ENCODE measurements around the gene ZNF462. TPM values are rescaled to one million over a fixed set of nuclear protein-coding genes. Genes with fewer than 3 reads are reported as not detected.
A peak's percentile ranks its signal among the peaks of the same experiment; 100 is the strongest.

ZNF462 gene
- total RNA-seq, 3 donors from 2014 or later (not counting 1 experiment from before 2014, with no cell fraction given): 0.33 to 0.93 (median 0.35) TPM

DNA sequence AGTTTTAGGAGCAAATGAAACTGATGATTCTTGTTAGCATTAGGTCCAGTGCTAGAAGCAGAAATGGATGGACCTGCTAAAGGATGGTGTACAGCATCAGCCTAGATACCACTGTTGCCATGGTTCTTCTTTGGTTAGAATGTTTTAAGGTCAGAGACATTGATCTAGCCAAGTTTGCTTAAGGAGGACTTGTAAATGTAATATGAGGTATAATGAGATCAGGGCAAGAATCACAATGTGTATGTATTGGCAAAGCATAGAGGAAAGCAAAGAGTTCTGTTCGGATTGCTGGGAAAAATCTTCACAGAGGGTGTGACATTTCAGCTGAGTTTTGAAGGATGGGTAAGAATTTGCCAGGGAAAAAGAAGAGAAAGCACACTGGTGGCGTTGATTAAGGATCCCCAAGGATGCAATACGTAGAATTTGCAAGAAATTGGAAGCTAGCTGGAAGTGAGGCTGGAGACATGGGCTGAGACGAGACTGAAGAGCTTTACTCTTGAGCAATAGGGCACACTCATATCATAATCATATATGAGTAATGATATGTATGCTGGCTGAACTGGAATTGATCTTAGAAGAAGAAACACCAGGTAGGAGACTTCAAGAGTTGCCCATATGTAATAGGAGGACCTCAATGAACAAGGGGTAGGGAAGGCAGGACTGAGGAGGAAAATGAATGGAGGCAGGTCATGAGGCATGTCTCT lies 102.0 kb downstream of the ZNF462 start:
- H3K36me3 Mint-ChIP-seq: no peaks in the 10 kb centered on the region
- 92% methylated on average over 3 of the region's 4 CpGs for WGBS (ENCODE audit: insufficient coverage)
- DNase-seq (no peak), ATAC-seq (no peak)
- peaks cover 6% of the 10 kb centered on the region for H3K4me1 ChIP-seq (ENCODE audit: control insufficient read depth, insufficient read depth, low read length)
- H3K4me1 Mint-ChIP-seq: peaks cover 0 to 5% of the 10 kb centered on the region in 2 donors
- TF ChIP-seq, protein P1, sequence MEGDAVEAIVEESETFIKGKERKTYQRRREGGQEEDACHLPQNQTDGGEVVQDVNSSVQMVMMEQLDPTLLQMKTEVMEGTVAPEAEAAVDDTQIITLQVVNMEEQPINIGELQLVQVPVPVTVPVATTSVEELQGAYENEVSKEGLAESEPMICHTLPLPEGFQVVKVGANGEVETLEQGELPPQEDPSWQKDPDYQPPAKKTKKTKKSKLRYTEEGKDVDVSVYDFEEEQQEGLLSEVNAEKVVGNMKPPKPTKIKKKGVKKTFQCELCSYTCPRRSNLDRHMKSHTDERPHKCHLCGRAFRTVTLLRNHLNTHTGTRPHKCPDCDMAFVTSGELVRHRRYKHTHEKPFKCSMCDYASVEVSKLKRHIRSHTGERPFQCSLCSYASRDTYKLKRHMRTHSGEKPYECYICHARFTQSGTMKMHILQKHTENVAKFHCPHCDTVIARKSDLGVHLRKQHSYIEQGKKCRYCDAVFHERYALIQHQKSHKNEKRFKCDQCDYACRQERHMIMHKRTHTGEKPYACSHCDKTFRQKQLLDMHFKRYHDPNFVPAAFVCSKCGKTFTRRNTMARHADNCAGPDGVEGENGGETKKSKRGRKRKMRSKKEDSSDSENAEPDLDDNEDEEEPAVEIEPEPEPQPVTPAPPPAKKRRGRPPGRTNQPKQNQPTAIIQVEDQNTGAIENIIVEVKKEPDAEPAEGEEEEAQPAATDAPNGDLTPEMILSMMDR (IDR thresholded peaks at IDR 0.05): no peak
- no peaks in the 10 kb centered on the region for H3K27me3 ChIP-seq (ENCODE audit: control insufficient read depth, insufficient read depth, low read length)
- H3K9me3 ChIP-seq (ENCODE audit: control insufficient read depth, insufficient read depth, low read length): no peaks in the 10 kb centered on the region
- intact Hi-C loops (cut with micrococcal nuclease): no loop called here
- no peaks in the 10 kb centered on the region for H3K27me3 Mint-ChIP-seq (ENCODE audit: low read depth in 2 of 2)
- no peak overlapping the region for H3K27ac Mint-ChIP-seq
- peaks cover 0 to 2% of the 10 kb centered on the region in 2 donors for H3K9me3 Mint-ChIP-seq
- no peak overlapping the region for H3K4me3 ChIP-seq (ENCODE audit: low read length)
- peak overlapping the region; percentile 26 for H3K27ac ChIP-seq (ENCODE audit: low read length)
- no peak overlapping the region for H3K4me3 Mint-ChIP-seq
- no peaks in the 10 kb centered on the region for H3K36me3 ChIP-seq (ENCODE audit: control insufficient read depth, insufficient read depth, low read length)

DNA sequence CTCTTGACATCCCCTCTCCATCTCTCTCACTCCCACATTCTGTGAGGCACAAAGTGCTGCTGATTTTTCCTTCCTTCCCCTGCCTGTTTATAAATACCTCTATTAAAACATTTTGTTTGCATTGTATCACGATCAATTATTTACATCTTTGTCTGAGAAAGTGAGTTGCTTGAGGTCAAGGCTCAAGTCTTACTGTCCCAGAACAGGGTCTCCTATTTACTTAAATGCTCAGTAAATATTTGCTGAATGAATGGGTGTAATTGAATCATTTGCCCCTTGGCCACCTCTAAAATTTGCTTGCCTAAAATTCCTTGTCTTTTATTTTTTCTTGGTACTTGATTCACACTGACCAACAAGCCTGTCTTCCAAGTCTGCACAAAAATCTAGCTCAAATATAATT lies 103.5 kb downstream of the ZNF462 start:
- ATAC-seq (no peak), DNase-seq (no peak)
- intact Hi-C loops (cut with micrococcal nuclease): no loop called here
- Mint-ChIP-seq H3K4me1 (peaks cover 0 to 5% of the 10 kb centered on the region in 2 donors), H3K27ac (no peak overlapping the region), H3K36me3 (no peaks in the 10 kb centered on the region), H3K4me3 (no peak overlapping the region), H3K27me3 (ENCODE audit: low read depth in 2 of 2) (no peaks in the 10 kb centered on the region), H3K9me3 (peaks cover 0 to 2% of the 10 kb centered on the region in 2 donors)
- Histone ChIP-seq H3K27ac (ENCODE audit: low read length) (no peak overlapping the region), H3K9me3 (ENCODE audit: control insufficient read depth, insufficient read depth, low read length) (no peaks in the 10 kb centered on the region), H3K4me1 (ENCODE audit: control insufficient read depth, insufficient read depth, low read length) (peaks cover 6% of the 10 kb centered on the region), H3K4me3 (ENCODE audit: low read length) (no peak overlapping the region), H3K36me3 (ENCODE audit: control insufficient read depth, insufficient read depth, low read length) (no peaks in the 10 kb centered on the region), H3K27me3 (ENCODE audit: control insufficient read depth, insufficient read depth, low read length) (no peaks in the 10 kb centered on the region)
- WGBS (ENCODE audit: insufficient coverage): no CpG with 5 or more reads among the region's 1 CpG
- TF ChIP-seq, protein P1 (IDR thresholded peaks at IDR 0.05): no peak

DNA sequence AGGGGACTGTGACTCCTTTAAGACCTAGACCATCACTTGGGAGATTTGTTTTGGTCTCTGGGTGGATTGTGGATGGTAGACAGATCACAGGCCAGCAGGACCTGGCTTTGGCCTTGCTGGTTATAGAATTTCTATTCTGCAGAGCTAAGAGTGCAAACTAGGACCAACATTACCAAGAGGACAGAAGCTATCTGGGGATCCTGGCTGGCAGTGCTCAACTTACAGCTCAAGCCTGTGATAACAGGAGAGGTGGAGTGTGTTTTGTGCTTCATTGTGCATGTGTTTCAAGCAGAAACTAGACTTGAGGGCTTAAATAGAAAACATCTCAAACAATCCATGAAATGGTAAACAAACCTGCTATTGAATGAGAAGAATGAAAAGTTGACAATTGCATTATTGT lies 106.7 kb downstream of the ZNF462 start:
- Histone ChIP-seq H3K27me3 (ENCODE audit: control insufficient read depth, insufficient read depth, low read length) (no peaks in the 10 kb centered on the region), H3K36me3 (ENCODE audit: control insufficient read depth, insufficient read depth, low read length) (no peaks in the 10 kb centered on the region), H3K27ac (ENCODE audit: low read length) (no peak overlapping the region), H3K4me1 (ENCODE audit: control insufficient read depth, insufficient read depth, low read length) (peaks cover 6% of the 10 kb centered on the region), H3K9me3 (ENCODE audit: control insufficient read depth, insufficient read depth, low read length) (no peaks in the 10 kb centered on the region), H3K4me3 (ENCODE audit: low read length) (no peak overlapping the region)
- Mint-ChIP-seq H3K27me3 (ENCODE audit: low read depth in 2 of 2) (peaks cover 0 to 15% of the 10 kb centered on the region in 2 donors), H3K4me3 (no peak overlapping the region), H3K9me3 (no peaks in the 10 kb centered on the region), H3K4me1 (peaks cover 0 to 4% of the 10 kb centered on the region in 2 donors), H3K27ac (no peak overlapping the region), H3K36me3 (no peaks in the 10 kb centered on the region)
- intact Hi-C loops (cut with micrococcal nuclease): no loop called here
- ATAC-seq (no peak), DNase-seq (no peak)
- TF ChIP-seq, protein P1 (IDR thresholded peaks at IDR 0.05): no peak
